Measurements from ENCODE around the gene CDKN1B.

CDKN1B gene

GRCh38 chr12:12733118-12733517 lies 15.9 kb downstream of the CDKN1B start:
- H3F3A ChIP-seq (ENCODE audit: insufficient read depth, low read length) = no peaks in the 10 kb centered on the region
- no peak overlapping the region for H3K4me2 ChIP-seq (ENCODE audit: low read length)
- H3K27ac ChIP-seq (ENCODE audit: low read depth, low read length, poor library complexity, severe bottlenecking) = peak overlapping the region; percentile 22
- peaks cover 23% of the 10 kb centered on the region for H3K36me3 ChIP-seq (ENCODE audit: insufficient read depth, low read length)
- H2AFZ ChIP-seq (ENCODE audit: low read length) = no peak overlapping the region
- TF ChIP-seq EZH2 (IDR thresholded peaks at IDR 0.05; ENCODE audit: borderline replicate concordance, low read length) (no peak), CTCF (IDR thresholded peaks at IDR 0.05; ENCODE audit: low read length) (no peak)
- peaks cover 55% of the 10 kb centered on the region for H3K4me1 ChIP-seq (ENCODE audit: insufficient read depth, low read length, severe bottlenecking)
- no peaks in the 10 kb centered on the region for H3K9me2 ChIP-seq (ENCODE audit: low read depth, low read length)
- no peaks in the 10 kb centered on the region for H4K20me1 ChIP-seq (ENCODE audit: insufficient read depth, low read length)
- no peak overlapping the region for H3K4me3 ChIP-seq (ENCODE audit: low read depth, low read length, poor library complexity, severe bottlenecking)
- no peaks in the 10 kb centered on the region for H3K27me3 ChIP-seq (ENCODE audit: insufficient read depth, low read length)
- peaks cover 15% of the 10 kb centered on the region for H3K79me2 ChIP-seq (ENCODE audit: insufficient read depth, low read length)
- no peak overlapping the region for H3K9ac ChIP-seq (ENCODE audit: low read length)
- H3K9me3 ChIP-seq (ENCODE audit: low read length) = no peaks in the 10 kb centered on the region

DNA sequence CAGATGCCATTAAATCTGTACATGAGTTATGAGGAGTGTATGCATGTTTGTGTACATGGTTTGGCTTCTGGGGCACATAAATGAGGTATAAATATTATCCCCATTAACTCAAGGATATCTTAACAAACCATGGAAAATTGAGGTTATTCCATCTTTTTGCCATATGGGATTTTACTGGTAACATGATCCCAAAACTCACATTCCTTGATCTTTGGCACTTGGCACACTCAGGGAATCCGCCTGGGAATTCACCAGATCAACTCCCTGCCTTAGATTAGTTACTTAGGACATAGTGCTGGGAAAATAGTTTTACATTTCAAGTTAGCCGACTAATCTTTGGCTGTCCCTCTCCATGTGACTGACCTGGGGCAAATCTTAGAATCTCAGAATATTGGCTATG lies 16.9 kb downstream of the CDKN1B start:
- H3K4me3 ChIP-seq (ENCODE audit: low read depth, low read length, poor library complexity, severe bottlenecking) = no peak overlapping the region
- H2AFZ ChIP-seq (ENCODE audit: low read length) = no peak overlapping the region
- H3F3A ChIP-seq (ENCODE audit: insufficient read depth, low read length) = no peaks in the 10 kb centered on the region
- no peaks in the 10 kb centered on the region for H3K27me3 ChIP-seq (ENCODE audit: insufficient read depth, low read length)
- H4K20me1 ChIP-seq (ENCODE audit: insufficient read depth, low read length) = no peaks in the 10 kb centered on the region
- H3K9ac ChIP-seq (ENCODE audit: low read length) = no peak overlapping the region
- peaks cover 15% of the 10 kb centered on the region for H3K36me3 ChIP-seq (ENCODE audit: insufficient read depth, low read length)
- H3K4me2 ChIP-seq (ENCODE audit: low read length) = no peak overlapping the region
- H3K79me2 ChIP-seq (ENCODE audit: insufficient read depth, low read length) = peaks cover 11% of the 10 kb centered on the region
- TF ChIP-seq CTCF (IDR thresholded peaks at IDR 0.05; ENCODE audit: low read length) = no peak
- no peak for TF ChIP-seq EZH2 (IDR thresholded peaks at IDR 0.05; ENCODE audit: borderline replicate concordance, low read length)
- H3K9me3 ChIP-seq (ENCODE audit: low read length) = no peaks in the 10 kb centered on the region
- peaks cover 46% of the 10 kb centered on the region for H3K4me1 ChIP-seq (ENCODE audit: insufficient read depth, low read length, severe bottlenecking)
- H3K9me2 ChIP-seq (ENCODE audit: low read depth, low read length) = no peaks in the 10 kb centered on the region
- H3K27ac ChIP-seq (ENCODE audit: low read depth, low read length, poor library complexity, severe bottlenecking) = peak overlapping the region; percentile 77

GRCh38 chr12:12734561-12735071 lies 17.4 kb downstream of the CDKN1B start:
- H3K36me3 ChIP-seq (ENCODE audit: insufficient read depth, low read length) = peaks cover 14% of the 10 kb centered on the region; the same call in 1 of the 2 replicates
- no peak overlapping the region for H3K4me2 ChIP-seq (ENCODE audit: low read length)
- peaks cover 41% of the 10 kb centered on the region for H3K4me1 ChIP-seq (ENCODE audit: insufficient read depth, low read length, severe bottlenecking)
- H3K9me2 ChIP-seq (ENCODE audit: low read depth, low read length) = no peaks in the 10 kb centered on the region
- H3K9me3 ChIP-seq (ENCODE audit: low read length) = no peaks in the 10 kb centered on the region
- TF ChIP-seq CTCF (IDR thresholded peaks at IDR 0.05; ENCODE audit: low read length) (no peak), EZH2 (IDR thresholded peaks at IDR 0.05; ENCODE audit: borderline replicate concordance, low read length) (no peak)
- H3K4me3 ChIP-seq (ENCODE audit: low read depth, low read length, poor library complexity, severe bottlenecking) = no peak overlapping the region
- no peaks in the 10 kb centered on the region for H4K20me1 ChIP-seq (ENCODE audit: insufficient read depth, low read length)
- H3K79me2 ChIP-seq (ENCODE audit: insufficient read depth, low read length) = peaks cover 7% of the 10 kb centered on the region; the same call in 1 of the 2 replicates
- no peak overlapping the region for H3K9ac ChIP-seq (ENCODE audit: low read length)
- no peaks in the 10 kb centered on the region for H3F3A ChIP-seq (ENCODE audit: insufficient read depth, low read length)
- peak overlapping the region; percentile 77 for H3K27ac ChIP-seq (ENCODE audit: low read depth, low read length, poor library complexity, severe bottlenecking)
- H3K27me3 ChIP-seq (ENCODE audit: insufficient read depth, low read length) = no peaks in the 10 kb centered on the region
- H2AFZ ChIP-seq (ENCODE audit: low read length) = no peak overlapping the region
